Measurements from ENCODE around the gene PTPN6. TPM values are rescaled to one million over a fixed set of nuclear protein-coding genes. Genes with fewer than 3 reads are reported as not detected.

Gene PTPN6
- total and polyA plus RNA-seq, 10 of the 15 experiments (the other 5 are each of a cell fraction or from before 2014, with no cell fraction given): 229 to 457 (median 370) TPM

- Histone ChIP-seq H4K20me1 (ENCODE audit: control insufficient read depth, insufficient read depth) (no peaks in the 10 kb centered on the region), H3K4me3 (no peak overlapping the region), H3K9me3 (replicated peaks; ENCODE audit: control insufficient read depth, insufficient read depth, low read length) (no peaks in the 10 kb centered on the region), H3K4me2 (ENCODE audit: control insufficient read depth, insufficient read depth) (no peak overlapping the region), H3K4me1 (ENCODE audit: control insufficient read depth, insufficient read depth, low read length) (no peaks in the 10 kb centered on the region), H3K27ac (ENCODE audit: control insufficient read depth, insufficient read depth) (no peak overlapping the region), H3K9ac (ENCODE audit: control insufficient read depth, insufficient read depth, low read length) (no peak overlapping the region), H3K27me3 (replicated peaks in 1 of 2; ENCODE audit: control insufficient read depth in 2 of 2, insufficient read depth in 2 of 2, low read length in 1 of 2) (no peaks in the 10 kb centered on the region), H3K79me2 (ENCODE audit: control insufficient read depth, insufficient read depth, low read length) (no peaks in the 10 kb centered on the region), H2AFZ (ENCODE audit: control insufficient read depth, low read depth, low read length) (no peak overlapping the region), H3K36me3 (ENCODE audit: control insufficient read depth in 2 of 2, insufficient read depth in 2 of 2, low read length in 1 of 2) (peaks cover 16 to 36% of the 10 kb centered on the region in 2 experiments)
- POLR2A ChIA-PET: no interaction called here
- CTCF ChIA-PET: no interaction called here
- BruUV-seq (replicated peaks): TSS peak; percentile 53
- intact Hi-C loops (cut with micrococcal nuclease; ENCODE audit: unreplicated experiment): no loop called here
- DNase-seq (ENCODE audit: low read depth, low spot score) (no peak), FAIRE-seq (no peak), ATAC-seq (no peak)
- SMC1A ChIA-PET (ENCODE audit: uncharacterized antibody, unreplicated experiment): no interaction called here
- in situ Hi-C loops (cut with MboI): no loop called here
- WGBS (ENCODE audit: insufficient coverage, insufficient replicate concordance, low lambda C conversion rate, missing lambda C conversion rate): 96% methylated on average over 8 of the region's 10 CpGs
- TF ChIP-seq POLR2AphosphoS5 (IDR thresholded peaks at IDR 0.05; ENCODE audit: low read length) (no peak), HDAC2 (IDR thresholded peaks at IDR 0.05) (no peak), CHD4 (IDR thresholded peaks at IDR 0.05) (no peak), NFYB (IDR thresholded peaks at IDR 0.05; ENCODE audit: insufficient read depth, low read depth, low read length) (no peak), ZBED1 (IDR thresholded peaks at IDR 0.05; ENCODE audit: borderline replicate concordance) (no peak), FOXM1 (IDR thresholded peaks at IDR 0.05; ENCODE audit: low read depth, low read length) (no peak), BCLAF1 (IDR thresholded peaks at IDR 0.05) (no peak), KDM1A (IDR thresholded peaks at IDR 0.05; ENCODE audit: borderline replicate concordance) (no peak), BCL11A (IDR thresholded peaks at IDR 0.05; ENCODE audit: low read depth, low read length) (no peak), SMC3 (IDR thresholded peaks at IDR 0.05; ENCODE audit: borderline replicate concordance, low read length) (no peak), SREBF2 (IDR thresholded peaks at IDR 0.05; ENCODE audit: low read length) (no peak), RELA (IDR thresholded peaks at IDR 0.05; ENCODE audit: borderline replicate concordance, partially characterized antibody) (no peak), HCFC1 (IDR thresholded peaks at IDR 0.05; ENCODE audit: low read length) (no peak), ESRRA (IDR thresholded peaks at IDR 0.05; ENCODE audit: low read length) (no peak), CEBPZ (IDR thresholded peaks at IDR 0.05; ENCODE audit: low read depth, low read length) (no peak), FOXK2 (IDR thresholded peaks at IDR 0.05) (no peak), TARDBP (IDR thresholded peaks at IDR 0.05; ENCODE audit: borderline replicate concordance) (no peak)
- RAD21 ChIA-PET (ENCODE audit: unreplicated experiment): no interaction called here
These were observed 30.2 kb downstream of the PTPN6 start for GRCh38 chr12:6981152-6982052.

All from GM12878 (cell line).